ENCODE measurements around the gene TP53RK. TPM values are rescaled to one million over a fixed set of nuclear protein-coding genes. Genes with fewer than 3 reads are reported as not detected.

The TP53RK gene
- total RNA-seq, 1 experiment from 2014 or later, result 12.4 TPM

DNA sequence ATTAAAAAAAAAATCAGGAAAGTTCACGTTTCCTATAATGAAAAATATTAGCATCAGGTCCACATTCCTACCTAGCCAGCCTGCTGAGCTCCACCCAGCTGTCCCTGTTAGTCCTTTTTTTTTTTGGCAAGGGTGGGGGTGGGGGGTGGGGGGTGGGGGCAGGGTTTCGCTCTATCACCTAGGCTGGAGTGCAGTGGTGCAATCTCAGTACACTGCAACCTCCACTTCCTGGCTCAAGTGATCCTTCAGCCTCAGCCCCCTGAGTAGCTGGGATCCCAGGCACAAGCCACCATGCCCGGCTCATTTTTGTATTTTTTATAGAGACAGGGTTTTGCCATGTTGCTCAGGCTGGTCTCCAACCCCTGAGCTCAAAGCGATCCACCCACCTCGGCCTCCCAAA lies 12.7 kb upstream of the TP53RK start:
- peaks cover 31% of the 10 kb centered on the region for H3K4me1 Mint-ChIP-seq
- H3K27me3 Mint-ChIP-seq (ENCODE audit: low read depth), result no peaks in the 10 kb centered on the region
- DNase-seq (ENCODE audit: low spot score), result no peak
- ATAC-seq, result no peak
- peaks cover 29% of the 10 kb centered on the region for H3K9me3 Mint-ChIP-seq
- H3K4me3 Mint-ChIP-seq, result no peak overlapping the region
- TF ChIP-seq ZNF138 (CRISPR knock-in tag; conservative IDR thresholded peaks at IDR 0.05) (no peak), ZNF425 (CRISPR knock-in tag; conservative IDR thresholded peaks at IDR 0.05) (no peak), SMAD4 (CRISPR knock-in tag; IDR thresholded peaks at IDR 0.05) (no peak), MYBL2 (CRISPR knock-in tag; IDR thresholded peaks at IDR 0.05) (no peak), ELF4 (CRISPR knock-in tag; IDR thresholded peaks at IDR 0.05; ENCODE audit: low read depth) (no peak), CREB1 (CRISPR knock-in tag; IDR thresholded peaks at IDR 0.05) (no peak), TEAD1 (CRISPR knock-in tag; IDR thresholded peaks at IDR 0.05) (no peak), ZNF416 (CRISPR knock-in tag; IDR thresholded peaks at IDR 0.05) (no peak), ZMAT4 (CRISPR knock-in tag; IDR thresholded peaks at IDR 0.05) (no peak), ESRRA (CRISPR knock-in tag; IDR thresholded peaks at IDR 0.05; ENCODE audit: borderline replicate concordance) (no peak), ZNF423 (CRISPR knock-in tag; IDR thresholded peaks at IDR 0.05) (no peak), E2F4 (CRISPR knock-in tag; IDR thresholded peaks at IDR 0.05; ENCODE audit: borderline replicate concordance, low read depth) (no peak), PRDM15 (CRISPR knock-in tag; IDR thresholded peaks at IDR 0.05) (no peak), ZNF263 (CRISPR knock-in tag; IDR thresholded peaks at IDR 0.05; ENCODE audit: low read depth) (no peak), SMAD3 (CRISPR knock-in tag; IDR thresholded peaks at IDR 0.05; ENCODE audit: borderline replicate concordance) (no peak), TEAD4 (CRISPR knock-in tag; IDR thresholded peaks at IDR 0.05) (no peak)
- TF ChIP-seq, protein P1, sequence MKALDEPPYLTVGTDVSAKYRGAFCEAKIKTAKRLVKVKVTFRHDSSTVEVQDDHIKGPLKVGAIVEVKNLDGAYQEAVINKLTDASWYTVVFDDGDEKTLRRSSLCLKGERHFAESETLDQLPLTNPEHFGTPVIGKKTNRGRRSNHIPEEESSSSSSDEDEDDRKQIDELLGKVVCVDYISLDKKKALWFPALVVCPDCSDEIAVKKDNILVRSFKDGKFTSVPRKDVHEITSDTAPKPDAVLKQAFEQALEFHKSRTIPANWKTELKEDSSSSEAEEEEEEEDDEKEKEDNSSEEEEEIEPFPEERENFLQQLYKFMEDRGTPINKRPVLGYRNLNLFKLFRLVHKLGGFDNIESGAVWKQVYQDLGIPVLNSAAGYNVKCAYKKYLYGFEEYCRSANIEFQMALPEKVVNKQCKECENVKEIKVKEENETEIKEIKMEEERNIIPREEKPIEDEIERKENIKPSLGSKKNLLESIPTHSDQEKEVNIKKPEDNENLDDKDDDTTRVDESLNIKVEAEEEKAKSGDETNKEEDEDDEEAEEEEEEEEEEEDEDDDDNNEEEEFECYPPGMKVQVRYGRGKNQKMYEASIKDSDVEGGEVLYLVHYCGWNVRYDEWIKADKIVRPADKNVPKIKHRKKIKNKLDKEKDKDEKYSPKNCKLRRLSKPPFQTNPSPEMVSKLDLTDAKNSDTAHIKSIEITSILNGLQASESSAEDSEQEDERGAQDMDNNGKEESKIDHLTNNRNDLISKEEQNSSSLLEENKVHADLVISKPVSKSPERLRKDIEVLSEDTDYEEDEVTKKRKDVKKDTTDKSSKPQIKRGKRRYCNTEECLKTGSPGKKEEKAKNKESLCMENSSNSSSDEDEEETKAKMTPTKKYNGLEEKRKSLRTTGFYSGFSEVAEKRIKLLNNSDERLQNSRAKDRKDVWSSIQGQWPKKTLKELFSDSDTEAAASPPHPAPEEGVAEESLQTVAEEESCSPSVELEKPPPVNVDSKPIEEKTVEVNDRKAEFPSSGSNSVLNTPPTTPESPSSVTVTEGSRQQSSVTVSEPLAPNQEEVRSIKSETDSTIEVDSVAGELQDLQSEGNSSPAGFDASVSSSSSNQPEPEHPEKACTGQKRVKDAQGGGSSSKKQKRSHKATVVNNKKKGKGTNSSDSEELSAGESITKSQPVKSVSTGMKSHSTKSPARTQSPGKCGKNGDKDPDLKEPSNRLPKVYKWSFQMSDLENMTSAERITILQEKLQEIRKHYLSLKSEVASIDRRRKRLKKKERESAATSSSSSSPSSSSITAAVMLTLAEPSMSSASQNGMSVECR (CRISPR knock-in tag; IDR thresholded peaks at IDR 0.05; ENCODE audit: borderline replicate concordance), result no peak
- peaks cover 8% of the 10 kb centered on the region; the same call in 1 of the 2 replicates for H3K36me3 Mint-ChIP-seq
- H3K27ac Mint-ChIP-seq, result no peak overlapping the region
- CTCF ChIA-PET, result interaction anchor here (0.9 to 3.1 kb wide), 4 partner anchors 13 to 139 kb away, joined by 3 to 10 read pairs (median 4); partner anchors contain the start of gene TP53RK
- POLR2A ChIA-PET, result no interaction called here
